GM19395 (cell line): Measurements from ENCODE around the gene NUDT3.
"Not testable (repeated sequence)": the region's sequence is repeated elsewhere in the genome, so short reads cannot be mapped to it uniquely, and the experiment has no call there.

Experiments used
- ATAC-seq: cut with Tn5 transposase; IDR thresholded peaks from one replicate; pipeline ENCODE4 v1.9.1; 2021; ENCODE audit warnings: mild to moderate bottlenecking, moderate library complexity; ENCODE audit not compliant: unreplicated experiment

Gene NUDT3

GRCh38 chr6:34324738-34325444 is 67.6 kb downstream of the NUDT3 start:
- no peak for ATAC-seq

- not testable (repeated sequence) for ATAC-seq
Measured at GRCh38 chr6:34324221-34324620, 68.2 kb downstream of the NUDT3 start.

- ATAC-seq: no peak
Measured at GRCh38 chr6:34323300-34323699, 69.2 kb downstream of the NUDT3 start.

- no peak for ATAC-seq
Measured at GRCh38 chr6:34322732-34323131, 69.7 kb downstream of the NUDT3 start.

GRCh38 chr6:34321821-34322220 is 70.6 kb downstream of the NUDT3 start:
- no peak for ATAC-seq

GRCh38 chr6:34319471-34319885 is 73.0 kb downstream of the NUDT3 start:
- ATAC-seq: no peak

GRCh38 chr6:34318499-34319470 is 73.7 kb downstream of the NUDT3 start:
- no peak for ATAC-seq

GRCh38 chr6:34317882-34318498 is 74.5 kb downstream of the NUDT3 start:
- no peak for ATAC-seq

GRCh38 chr6:34317172-34317477 is 75.3 kb downstream of the NUDT3 start:
- ATAC-seq: no peak

- no peak for ATAC-seq
Measured at GRCh38 chr6:34316431-34317171, 75.9 kb downstream of the NUDT3 start.

- no peak for ATAC-seq
Measured at GRCh38 chr6:34315780-34316179, 76.7 kb downstream of the NUDT3 start.

GRCh38 chr6:34315256-34315655 is 77.2 kb downstream of the NUDT3 start:
- no peak for ATAC-seq

GRCh38 chr6:34312259-34312658 is 80.2 kb downstream of the NUDT3 start:
- ATAC-seq: no peak

- ATAC-seq: no peak
Measured at GRCh38 chr6:34310817-34311216, 81.7 kb downstream of the NUDT3 start.

GRCh38 chr6:34308483-34308882 is 84.0 kb downstream of the NUDT3 start:
- ATAC-seq: no peak

GRCh38 chr6:34305982-34306708 is 86.3 kb downstream of the NUDT3 start:
- no peak for ATAC-seq

- ATAC-seq: no peak
Measured at GRCh38 chr6:34305497-34305896, 87.0 kb downstream of the NUDT3 start.

GRCh38 chr6:34304164-34304563 is 88.3 kb downstream of the NUDT3 start:
- ATAC-seq: no peak

GRCh38 chr6:34302929-34303328 is 89.5 kb downstream of the NUDT3 start:
- ATAC-seq: no peak

GRCh38 chr6:34301408-34301807 is 91.1 kb downstream of the NUDT3 start:
- no peak for ATAC-seq
